Peyer's patch (tissue), 4 donors: ENCODE results near the gene RET. TPM values are rescaled to one million over a fixed set of nuclear protein-coding genes. Genes with fewer than 3 reads are reported as not detected.

Experiments used
- DNase-seq, 3 donors: peaks; one replicate each; pipeline ENCODE4 v3.0.0-alpha.2; 2017 to 2019
- H3K27ac ChIP-seq, 4 donors: fragments of 200-600 bp; sonication (generic); one replicate each; pipeline ENCODE4 v1.5.1; 2016 to 2019
- H3K27me3 ChIP-seq, 2 donors: fragments of 200-600 bp; sonication (generic); one replicate each; pipeline ENCODE4 v1.5.1; 2019
- H3K36me3 ChIP-seq, 3 donors: fragments of 200-600 bp; sonication (generic); one replicate each; pipeline ENCODE4 v1.5.1; 2016 to 2019
- H3K4me1 ChIP-seq, 4 donors: fragments of 200-600 bp; sonication (generic); one replicate each; pipeline ENCODE4 v1.5.1; 2016 to 2019
- H3K4me3 ChIP-seq, 4 donors: fragments of 200-600 bp; sonication (generic); 1 replicate in 3 of 4; 2 replicates in 1 of 4; pipeline ENCODE4 v1.5.1; 2016 to 2019; ENCODE audit warnings: mild to moderate bottlenecking in 1 of 4
- H3K9me3 ChIP-seq, 4 donors: fragments of 200-600 bp; sonication (generic); one replicate each; pipeline ENCODE4 v1.5.1; 2016 to 2019; ENCODE audit warnings: mild to moderate bottlenecking in 1 of 4
- POLR2A ChIP-seq, 2 donors: fragments of 450-650 bp; IDR thresholded peaks; one replicate each; pipeline ENCODE4 v1.5.1; 2017; ENCODE audit warnings: antibody characterized with exemption in 2 of 2, mild to moderate bottlenecking in 2 of 2, moderate library complexity in 2 of 2
- total RNA-seq, 4 donors: library from RNA; depleted of rRNA; stranded (reverse); fragments of >200 nt; gene quantifications; one replicate each; pipeline ENCODE4 v1.1.0, GENCODE V29; 2016
- TF ChIP-seq, protein P1 (sequence below), 6 experiments: fragments of 450-650 bp in 4 of 6; fragments of 200-600 bp in 2 of 6; sonication (generic) in 1 of 6; IDR thresholded peaks; one replicate each; pipeline ENCODE4 v1.5.1; 2017 to 2019; ENCODE audit warnings: antibody characterized with exemption in 6 of 6, mild to moderate bottlenecking in 3 of 6, moderate library complexity in 1 of 6

The RET gene
- total RNA-seq, 4 donors from 2014 or later, result 1.2 to 5.8 (median 1.7) TPM

GRCh38 chr10:43120116-43120928 lies 43.5 kb downstream of the RET start:
- Histone ChIP-seq H3K9me3 (no peaks in the 10 kb centered on the region), H3K36me3 (no peaks in the 10 kb centered on the region), H3K27me3 (no peaks in the 10 kb centered on the region), H3K27ac (no peak overlapping the region), H3K4me3 (no peak overlapping the region), H3K4me1 (no peaks in the 10 kb centered on the region)
- no peak for TF ChIP-seq POLR2A (IDR thresholded peaks at IDR 0.05)
- peak in 1 of 3 donors; percentile 43 for DNase-seq

DNA sequence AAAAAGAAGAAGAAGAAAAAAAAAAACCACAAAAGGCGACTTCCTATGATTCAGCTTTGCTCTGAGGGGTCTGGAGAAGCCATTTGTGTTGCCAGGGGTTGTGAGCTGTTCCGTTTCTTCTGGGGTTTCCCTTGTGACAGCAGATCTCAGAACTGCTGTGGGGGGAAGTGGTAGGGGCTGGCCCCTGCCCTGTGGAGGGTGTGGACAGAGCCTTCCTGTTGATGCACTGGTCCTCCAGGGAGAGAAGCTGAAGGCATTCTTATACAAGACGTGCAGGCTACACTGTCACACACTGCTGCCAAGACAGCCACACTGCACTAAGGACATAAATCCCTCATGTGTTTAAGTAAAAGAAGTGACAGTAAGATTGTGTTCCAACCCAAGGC lies 44.1 kb downstream of the RET start:
- no peak for TF ChIP-seq POLR2A (IDR thresholded peaks at IDR 0.05)
- TF ChIP-seq, protein P1, sequence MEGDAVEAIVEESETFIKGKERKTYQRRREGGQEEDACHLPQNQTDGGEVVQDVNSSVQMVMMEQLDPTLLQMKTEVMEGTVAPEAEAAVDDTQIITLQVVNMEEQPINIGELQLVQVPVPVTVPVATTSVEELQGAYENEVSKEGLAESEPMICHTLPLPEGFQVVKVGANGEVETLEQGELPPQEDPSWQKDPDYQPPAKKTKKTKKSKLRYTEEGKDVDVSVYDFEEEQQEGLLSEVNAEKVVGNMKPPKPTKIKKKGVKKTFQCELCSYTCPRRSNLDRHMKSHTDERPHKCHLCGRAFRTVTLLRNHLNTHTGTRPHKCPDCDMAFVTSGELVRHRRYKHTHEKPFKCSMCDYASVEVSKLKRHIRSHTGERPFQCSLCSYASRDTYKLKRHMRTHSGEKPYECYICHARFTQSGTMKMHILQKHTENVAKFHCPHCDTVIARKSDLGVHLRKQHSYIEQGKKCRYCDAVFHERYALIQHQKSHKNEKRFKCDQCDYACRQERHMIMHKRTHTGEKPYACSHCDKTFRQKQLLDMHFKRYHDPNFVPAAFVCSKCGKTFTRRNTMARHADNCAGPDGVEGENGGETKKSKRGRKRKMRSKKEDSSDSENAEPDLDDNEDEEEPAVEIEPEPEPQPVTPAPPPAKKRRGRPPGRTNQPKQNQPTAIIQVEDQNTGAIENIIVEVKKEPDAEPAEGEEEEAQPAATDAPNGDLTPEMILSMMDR (IDR thresholded peaks at IDR 0.05), result no peak
- no peaks in the 10 kb centered on the region for H3K36me3 ChIP-seq
- no peak overlapping the region for H3K4me3 ChIP-seq
- peak in 1 of 3 donors; percentile 56 for DNase-seq
- H3K27me3 ChIP-seq, result no peaks in the 10 kb centered on the region
- H3K27ac ChIP-seq, result no peak overlapping the region
- H3K4me1 ChIP-seq, result no peaks in the 10 kb centered on the region
- no peaks in the 10 kb centered on the region for H3K9me3 ChIP-seq

DNA sequence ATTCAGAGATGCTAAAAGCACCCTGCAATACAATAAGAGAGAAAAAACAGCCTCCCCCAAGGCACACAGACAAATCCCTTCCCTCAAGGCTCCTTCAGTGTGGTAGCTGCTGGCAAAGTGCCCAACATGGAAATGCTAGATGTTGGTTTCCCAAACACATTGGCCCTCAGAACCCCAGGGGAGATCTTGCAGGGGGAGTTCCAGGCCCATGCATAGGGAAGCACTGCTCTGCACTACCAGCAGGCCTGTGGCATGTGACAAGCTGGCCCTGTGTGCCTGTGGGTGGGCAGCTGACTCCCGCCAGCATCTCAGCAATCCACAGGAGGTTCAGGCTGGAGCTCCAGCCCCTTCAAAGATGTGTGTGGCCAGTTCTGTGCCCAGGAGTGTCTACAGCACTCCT lies 44.6 kb downstream of the RET start:
- peak in 1 of 3 donors; percentile 45 for DNase-seq
- no peaks in the 10 kb centered on the region for H3K4me1 ChIP-seq
- no peaks in the 10 kb centered on the region for H3K27me3 ChIP-seq
- H3K27ac ChIP-seq, result no peak overlapping the region
- no peak for TF ChIP-seq POLR2A (IDR thresholded peaks at IDR 0.05)
- TF ChIP-seq, protein P1 (IDR thresholded peaks at IDR 0.05), result no peak
- no peaks in the 10 kb centered on the region for H3K36me3 ChIP-seq
- H3K4me3 ChIP-seq, result no peak overlapping the region
- no peaks in the 10 kb centered on the region for H3K9me3 ChIP-seq

DNA sequence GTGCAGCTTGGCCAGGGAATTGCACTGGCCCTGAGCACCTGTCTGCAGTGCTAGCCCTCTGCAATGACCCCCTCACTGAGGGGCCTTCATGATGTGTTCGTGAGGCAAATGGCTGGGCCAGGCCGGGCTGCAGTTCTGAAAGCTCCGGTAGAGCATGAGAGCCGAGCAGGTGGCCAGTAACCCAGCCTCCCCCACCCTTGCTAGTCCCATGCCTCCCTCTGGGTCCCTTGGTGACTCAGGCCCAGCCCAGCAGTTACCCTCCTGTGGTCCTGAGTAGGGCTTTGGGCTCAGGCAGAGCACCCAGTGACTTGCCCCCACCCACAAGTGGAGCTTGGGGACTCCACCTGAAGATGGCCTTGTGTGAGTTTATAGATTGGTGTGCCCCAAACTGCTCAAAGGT lies 45.2 kb downstream of the RET start:
- peak in 1 of 3 donors; percentile 39 for DNase-seq
- no peaks in the 10 kb centered on the region for H3K27me3 ChIP-seq

GRCh38 chr10:43122826-43123225 lies 46.0 kb downstream of the RET start:
- no peaks in the 10 kb centered on the region for H3K27me3 ChIP-seq
- H3K36me3 ChIP-seq, result no peaks in the 10 kb centered on the region
- H3K4me3 ChIP-seq, result no peak overlapping the region
- H3K27ac ChIP-seq, result no peak overlapping the region
- TF ChIP-seq, protein P1 (IDR thresholded peaks at IDR 0.05), result no peak
- no peak for TF ChIP-seq POLR2A (IDR thresholded peaks at IDR 0.05)
- peaks cover 0 to 9% (median 0%) of the 10 kb centered on the region in 4 donors for H3K4me1 ChIP-seq
- no peak for DNase-seq
- H3K9me3 ChIP-seq, result no peaks in the 10 kb centered on the region

More for the DNA sequence above, 45.2 kb downstream of the RET start:
- no peak for TF ChIP-seq POLR2A (IDR thresholded peaks at IDR 0.05)
- TF ChIP-seq, protein P1 (IDR thresholded peaks at IDR 0.05), result no peak
- Histone ChIP-seq H3K4me1 (peaks cover 0 to 4% (median 0%) of the 10 kb centered on the region in 4 donors), H3K4me3 (no peak overlapping the region), H3K27ac (no peak overlapping the region), H3K9me3 (no peaks in the 10 kb centered on the region), H3K36me3 (no peaks in the 10 kb centered on the region)

DNA sequence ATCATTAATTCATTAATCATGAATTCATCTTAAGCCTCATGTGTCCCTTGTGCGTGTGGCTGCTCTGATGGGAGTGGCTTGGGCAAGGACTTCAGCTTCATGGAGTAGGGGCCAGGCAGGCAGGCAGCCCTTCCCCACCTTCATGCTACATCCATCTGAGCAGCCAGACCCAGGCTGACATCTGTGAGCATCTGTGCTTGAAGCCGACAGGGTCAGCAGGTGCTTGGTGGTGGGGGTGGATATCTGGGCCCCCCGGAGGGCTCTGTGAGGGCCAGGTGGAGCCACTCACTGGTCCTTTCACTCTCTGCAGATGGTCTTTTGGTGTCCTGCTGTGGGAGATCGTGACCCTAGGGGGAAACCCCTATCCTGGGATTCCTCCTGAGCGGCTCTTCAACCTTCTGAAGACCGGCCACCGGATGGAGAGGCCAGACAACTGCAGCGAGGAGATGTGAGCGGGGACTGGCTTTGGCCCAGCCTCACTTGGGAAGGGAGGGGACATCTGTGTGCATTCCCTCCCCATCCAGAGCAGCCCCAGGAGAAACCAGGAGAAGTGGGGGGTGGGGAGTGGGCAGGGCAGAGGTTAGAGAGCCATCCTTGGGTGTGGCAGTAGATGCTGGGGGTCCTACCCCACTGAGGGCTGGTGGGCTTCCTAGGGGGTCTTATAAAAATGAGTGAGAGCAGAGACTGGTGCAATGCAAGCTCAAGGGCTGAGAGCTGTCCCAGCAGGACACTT lies 46.7 kb downstream of the RET start:
- H3K9me3 ChIP-seq, result no peaks in the 10 kb centered on the region
- no peaks in the 10 kb centered on the region for H3K36me3 ChIP-seq
- H3K4me3 ChIP-seq, result no peak overlapping the region
- H3K4me1 ChIP-seq, result peaks cover 0 to 9% (median 0%) of the 10 kb centered on the region in 4 donors
- no peaks in the 10 kb centered on the region for H3K27me3 ChIP-seq
- TF ChIP-seq, protein P1 (IDR thresholded peaks at IDR 0.05), result no peak
- TF ChIP-seq POLR2A (IDR thresholded peaks at IDR 0.05), result no peak
- DNase-seq, result peak in 1 of 3 donors; percentile 27
- H3K27ac ChIP-seq, result no peak overlapping the region
